Measurements from ENCODE around the gene CABLES2.

The CABLES2 gene

DNA sequence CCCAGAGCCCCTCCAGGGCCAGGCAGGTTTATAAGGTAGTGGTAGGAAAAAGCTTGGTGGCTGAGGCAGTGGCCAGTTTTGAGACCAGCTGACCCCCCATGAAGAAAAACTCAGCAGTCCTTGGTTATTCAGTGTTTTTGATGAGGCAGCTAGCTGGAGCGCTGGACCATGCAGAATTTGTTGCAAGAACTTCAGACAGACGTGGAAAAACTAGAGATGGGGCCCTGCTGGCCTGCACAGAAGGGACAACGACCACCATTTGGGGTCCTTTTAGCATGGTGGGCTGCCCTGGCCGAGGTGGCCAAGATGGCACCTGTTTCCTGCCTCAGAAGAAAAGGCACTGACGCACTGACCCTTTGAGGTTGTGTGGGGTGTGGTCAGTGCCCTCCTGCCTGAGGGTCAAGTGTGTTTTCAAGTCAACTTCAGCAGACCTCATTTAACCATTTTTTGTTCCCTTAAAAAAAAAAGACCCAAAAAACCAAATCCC lies 17.4 kb downstream of the CABLES2 start:
- TF ChIP-seq, protein P1, sequence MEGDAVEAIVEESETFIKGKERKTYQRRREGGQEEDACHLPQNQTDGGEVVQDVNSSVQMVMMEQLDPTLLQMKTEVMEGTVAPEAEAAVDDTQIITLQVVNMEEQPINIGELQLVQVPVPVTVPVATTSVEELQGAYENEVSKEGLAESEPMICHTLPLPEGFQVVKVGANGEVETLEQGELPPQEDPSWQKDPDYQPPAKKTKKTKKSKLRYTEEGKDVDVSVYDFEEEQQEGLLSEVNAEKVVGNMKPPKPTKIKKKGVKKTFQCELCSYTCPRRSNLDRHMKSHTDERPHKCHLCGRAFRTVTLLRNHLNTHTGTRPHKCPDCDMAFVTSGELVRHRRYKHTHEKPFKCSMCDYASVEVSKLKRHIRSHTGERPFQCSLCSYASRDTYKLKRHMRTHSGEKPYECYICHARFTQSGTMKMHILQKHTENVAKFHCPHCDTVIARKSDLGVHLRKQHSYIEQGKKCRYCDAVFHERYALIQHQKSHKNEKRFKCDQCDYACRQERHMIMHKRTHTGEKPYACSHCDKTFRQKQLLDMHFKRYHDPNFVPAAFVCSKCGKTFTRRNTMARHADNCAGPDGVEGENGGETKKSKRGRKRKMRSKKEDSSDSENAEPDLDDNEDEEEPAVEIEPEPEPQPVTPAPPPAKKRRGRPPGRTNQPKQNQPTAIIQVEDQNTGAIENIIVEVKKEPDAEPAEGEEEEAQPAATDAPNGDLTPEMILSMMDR (IDR thresholded peaks at IDR 0.05; ENCODE audit: low read depth, low read length): no peak
- DNase-seq (ENCODE audit: low read depth in 2 of 2): no peak
- no peak overlapping the region for H3K4me3 ChIP-seq (replicated peaks in 1 of 2; ENCODE audit: low read depth in 2 of 2, low read length in 2 of 2)

DNA sequence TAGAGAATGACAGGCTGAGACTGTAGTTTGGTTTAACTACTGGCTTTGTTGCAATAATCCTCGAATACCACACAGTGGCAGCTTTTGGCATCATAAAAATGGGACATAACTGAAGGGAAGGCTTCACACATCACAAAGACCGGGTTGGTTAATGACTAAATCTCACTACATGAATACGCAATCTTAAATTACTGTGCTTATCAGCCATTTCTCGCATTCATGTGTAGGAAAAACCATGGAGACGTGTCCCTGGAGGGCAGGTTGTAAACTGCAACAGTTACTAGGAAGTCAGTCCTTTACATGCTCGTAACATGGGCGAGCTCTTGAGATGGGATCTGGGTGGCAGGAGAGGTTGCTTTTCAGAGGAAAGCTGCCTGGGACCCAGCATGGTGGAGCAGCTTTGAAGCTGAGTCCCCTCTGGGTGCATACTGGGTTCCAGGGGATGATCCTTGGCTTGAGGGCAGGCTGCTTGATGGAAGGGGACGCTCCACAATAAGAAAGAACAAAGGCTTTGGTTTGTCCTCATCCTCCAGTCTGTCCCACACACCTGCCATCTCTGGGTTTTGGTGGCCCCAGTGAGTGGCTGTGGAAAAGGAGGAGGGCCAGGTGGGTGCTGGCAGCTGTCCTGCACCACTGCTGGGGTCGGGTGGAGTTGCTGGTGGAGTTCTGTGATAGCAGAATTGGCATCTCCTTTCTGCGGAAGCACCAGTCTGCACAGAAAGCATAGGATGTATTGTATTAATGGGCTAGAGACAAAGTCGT lies 18.1 kb downstream of the CABLES2 start:
- DNase-seq (ENCODE audit: low read depth in 2 of 2): no peak
- no peak overlapping the region for H3K4me3 ChIP-seq (replicated peaks in 1 of 2; ENCODE audit: low read depth in 2 of 2, low read length in 2 of 2)
- TF ChIP-seq, protein P1 (IDR thresholded peaks at IDR 0.05; ENCODE audit: low read depth, low read length): no peak

DNA sequence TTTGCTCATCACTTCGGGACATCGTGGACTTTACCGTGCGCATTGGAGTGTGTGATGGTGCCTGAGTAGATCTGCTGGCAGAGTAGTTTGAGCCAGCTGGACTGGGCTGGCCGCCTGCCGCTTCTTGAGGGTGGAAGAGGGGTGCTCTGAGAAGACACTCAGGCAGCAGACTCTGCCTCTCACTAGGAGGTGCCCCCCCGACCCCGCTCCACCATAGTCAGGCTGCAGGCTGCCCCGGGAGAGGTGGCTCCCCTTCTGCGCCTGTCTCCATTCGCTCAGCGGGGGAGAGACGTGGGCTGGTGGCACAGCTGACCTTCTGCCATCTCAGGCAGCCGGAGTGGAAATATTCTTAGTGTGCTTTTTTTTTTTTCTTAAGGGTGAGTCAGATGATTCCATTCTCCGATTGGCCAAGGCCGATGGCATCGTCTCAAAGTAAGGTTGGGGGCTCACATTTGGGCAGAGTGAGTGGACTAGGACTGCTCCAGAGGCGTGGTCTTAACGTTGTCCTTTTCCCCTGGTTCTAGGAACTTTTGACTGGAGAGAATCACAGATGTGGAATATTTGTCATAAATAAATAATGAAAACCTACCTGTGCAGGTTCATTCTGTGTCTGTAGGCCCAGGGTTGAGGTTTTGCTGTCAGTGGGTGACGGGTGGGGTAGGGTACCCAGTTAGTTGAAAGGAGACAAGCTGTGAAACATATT lies 19.0 kb downstream of the CABLES2 start:
- TF ChIP-seq, protein P1 (IDR thresholded peaks at IDR 0.05; ENCODE audit: low read depth, low read length): no peak
- no peak for DNase-seq (ENCODE audit: low read depth in 2 of 2)
- peak overlapping the region; percentile 97 to 99 for H3K4me3 ChIP-seq (replicated peaks in 1 of 2; ENCODE audit: low read depth in 2 of 2, low read length in 2 of 2)

DNA sequence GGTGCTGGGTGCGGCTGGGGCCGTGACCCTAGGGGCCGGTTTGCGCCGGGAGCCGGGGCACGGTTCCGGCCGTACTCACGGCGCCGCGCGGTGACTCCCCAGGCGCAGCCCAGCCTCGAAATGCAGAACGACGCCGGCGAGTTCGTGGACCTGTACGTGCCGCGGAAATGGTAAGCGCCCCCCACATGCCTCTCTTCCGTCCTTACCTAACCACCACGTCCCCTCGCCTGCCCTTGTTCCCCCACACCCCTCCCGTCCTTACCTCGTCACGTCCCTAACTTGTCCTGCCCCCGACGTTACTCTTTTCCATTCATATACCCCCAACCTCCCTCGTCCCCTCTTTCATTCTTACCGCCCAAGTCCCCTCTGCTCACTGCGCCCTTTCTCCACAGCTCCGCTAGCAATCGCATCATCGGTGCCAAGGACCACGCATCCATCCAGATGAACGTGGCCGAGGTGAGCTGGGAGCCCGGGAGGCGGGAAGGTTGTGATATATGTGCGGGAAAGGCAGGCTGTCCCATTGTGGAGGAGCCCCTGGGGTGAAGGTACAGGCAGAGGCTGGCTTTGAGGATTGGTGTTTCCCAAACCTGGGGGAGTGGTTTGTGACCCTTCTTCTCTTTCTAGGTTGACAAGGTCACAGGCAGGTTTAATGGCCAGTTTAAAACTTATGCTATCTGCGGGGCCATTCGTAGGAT lies 19.7 kb downstream of the CABLES2 start:
- DNase-seq (ENCODE audit: low read depth in 2 of 2): no peak
- TF ChIP-seq, protein P1 (IDR thresholded peaks at IDR 0.05; ENCODE audit: low read depth, low read length): no peak
- peak overlapping the region; percentile 97 to 99 for H3K4me3 ChIP-seq (replicated peaks in 1 of 2; ENCODE audit: low read depth in 2 of 2, low read length in 2 of 2)

DNA sequence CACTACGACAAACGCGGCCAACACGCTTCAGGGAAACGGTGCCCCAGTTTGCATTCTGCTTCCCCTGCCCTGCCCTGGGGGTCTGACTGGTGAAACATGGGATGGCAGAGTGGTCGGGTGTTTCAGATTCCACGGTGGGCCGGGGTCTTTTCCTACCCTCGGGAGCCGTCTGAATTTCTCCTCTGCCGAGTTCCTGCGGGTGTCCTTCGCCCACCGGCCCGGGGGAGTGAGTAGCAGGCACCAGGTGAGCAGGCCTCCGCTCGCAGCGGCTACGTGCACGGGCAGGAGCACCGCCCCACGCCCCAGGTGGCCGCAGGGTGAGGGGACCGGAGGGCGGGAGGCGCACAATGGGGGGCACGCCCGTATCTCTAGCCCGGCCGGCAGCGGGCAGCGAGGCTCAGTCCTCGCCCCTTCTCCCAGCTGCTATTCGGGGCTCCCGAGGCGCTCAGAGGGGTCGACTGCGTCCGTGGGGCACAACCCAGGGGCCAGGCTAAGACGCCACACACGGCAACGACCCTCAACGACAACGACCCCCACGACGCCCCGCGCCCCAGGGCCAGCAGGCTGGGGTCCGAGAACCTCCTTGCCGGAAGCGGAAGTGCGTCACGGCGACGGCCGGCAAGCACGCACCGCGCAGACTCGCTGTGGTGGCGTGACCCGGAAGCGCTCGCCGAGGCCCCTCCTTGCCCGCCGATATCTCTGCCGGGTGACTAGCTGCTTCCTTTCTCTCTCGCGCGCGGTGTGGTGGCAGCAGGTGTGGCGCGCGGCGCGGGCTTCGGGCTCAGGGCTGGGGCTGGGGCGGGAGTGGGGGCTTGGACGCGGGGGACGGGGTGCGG lies 20.5 kb downstream of the CABLES2 start, which contains the start of gene RPS21:
TSS of gene RPS21 (plus strand) at position 721 of the 836 bp plus-strand sequence. CDS start 236 bp downstream, outside the sequence.
- TF ChIP-seq, protein P1 (IDR thresholded peaks at IDR 0.05; ENCODE audit: low read depth, low read length): no peak
- DNase-seq (ENCODE audit: low read depth in 2 of 2): peak; percentile 89 to 91

More for the DNA sequence above, 20.5 kb downstream of the CABLES2 start, which contains the start of gene RPS21:
- H3K4me3 ChIP-seq (replicated peaks in 1 of 2; ENCODE audit: low read depth in 2 of 2, low read length in 2 of 2): peak within 1 kb of the TSS; percentile 97 to 99
